Keratinocyte (primary cell): Measurements from ENCODE around the gene SPRR2E. TPM values are rescaled to one million over a fixed set of nuclear protein-coding genes. Genes with fewer than 3 reads are reported as not detected.
A peak's percentile ranks its signal among the peaks of the same experiment; 100 is the strongest.
"Not testable (repeated sequence)": the region's sequence is repeated elsewhere in the genome, so short reads cannot be mapped to it uniquely, and the experiment has no call there.

Experiments used
- DNase-seq: peaks from one replicate; pipeline ENCODE4 v3.0.0-alpha.2; 2011; ENCODE audit warnings: low read depth, missing footprints, low spot score
- FAIRE-seq: peaks from 2 replicates; lab custom pipeline; 2011; peaks lifted over from hg19 to GRCh38; lab: Jason Lieb, UNC
- H2AFZ ChIP-seq: 2 replicates; pipeline ENCODE4 v1.6.0; 2012; ENCODE audit warnings: low read length, control low read depth, inconsistent platforms; ENCODE audit not compliant: control insufficient read depth
- H3K27ac ChIP-seq: 2 replicates; pipeline ENCODE4 v1.5.1; 2011; ENCODE audit warnings: low read length; ENCODE audit not compliant: control insufficient read depth, insufficient read depth
- H3K27me3 ChIP-seq: 3 replicates; pipeline ENCODE4 v1.6.0; 2011; ENCODE audit warnings: low read length; ENCODE audit not compliant: control insufficient read depth, insufficient read depth; ENCODE audit errors: extremely low read depth
- H3K36me3 ChIP-seq, 2 experiments: 2 replicates in 1 of 2; 3 replicates in 1 of 2; pipeline ENCODE4 v1.5.1; 2011; ENCODE audit warnings: low read length in 2 of 2, mild to moderate bottlenecking in 1 of 2; ENCODE audit not compliant: control insufficient read depth in 2 of 2, insufficient read depth in 2 of 2; ENCODE audit errors: extremely low read depth in 1 of 2
- H3K4me1 ChIP-seq: 3 replicates; pipeline ENCODE4 v1.5.1; 2011; ENCODE audit warnings: low read length; ENCODE audit not compliant: control insufficient read depth, insufficient read depth; ENCODE audit errors: extremely low read depth
- H3K4me2 ChIP-seq: 3 replicates; pipeline ENCODE4 v1.6.0; 2011; ENCODE audit warnings: low read depth, low read length; ENCODE audit not compliant: control insufficient read depth, insufficient read depth; ENCODE audit errors: extremely low read depth
- H3K4me3 ChIP-seq, 3 experiments: fragments of 200-600 bp in 1 of 3; sonication (generic) in 1 of 3; 2 replicates in 2 of 3; 3 replicates in 1 of 3; pipeline ENCODE4 v1.5.1; 2011 to 2016; ENCODE audit warnings: low read length in 3 of 3, mild to moderate bottlenecking in 3 of 3, control low read depth in 2 of 3, inconsistent platforms in 1 of 3, low read depth in 1 of 3, mixed read lengths in 1 of 3, mixed run types in 1 of 3, moderate library complexity in 1 of 3; ENCODE audit not compliant: control insufficient read depth in 2 of 3, insufficient read depth in 2 of 3; ENCODE audit errors: extremely low read depth in 1 of 3
- H3K79me2 ChIP-seq: 2 replicates; pipeline ENCODE4 v1.6.0; 2012; ENCODE audit warnings: low read length; ENCODE audit not compliant: control insufficient read depth, insufficient read depth
- H3K9ac ChIP-seq: 3 replicates; pipeline ENCODE4 v1.6.0; 2011; ENCODE audit warnings: low read length; ENCODE audit not compliant: control insufficient read depth, insufficient read depth; ENCODE audit errors: extremely low read depth
- H3K9me1 ChIP-seq: 3 replicates; pipeline ENCODE4 v1.6.0; 2011; ENCODE audit warnings: low read length; ENCODE audit not compliant: control insufficient read depth, insufficient read depth; ENCODE audit errors: extremely low read depth
- H3K9me3 ChIP-seq: 2 replicates; pipeline ENCODE4 v1.5.1; 2012; ENCODE audit warnings: low read depth, low read length; ENCODE audit not compliant: control insufficient read depth
- H4K20me1 ChIP-seq: 3 replicates; pipeline ENCODE4 v1.6.0; 2011; ENCODE audit warnings: low read length; ENCODE audit not compliant: control insufficient read depth, insufficient read depth; ENCODE audit errors: extremely low read depth
- CTCF ChIP-seq, 3 experiments: IDR thresholded peaks in 1 of 3; conservative IDR thresholded peaks in 1 of 3; optimal IDR thresholded peaks in 1 of 3; 2 replicates in 2 of 3; 3 replicates in 1 of 3; pipeline versions ENCODE3 to v1.5.1; 2011; ENCODE audit warnings: low read length in 3 of 3, mild to moderate bottlenecking in 3 of 3, moderate library complexity in 2 of 3, control low read depth in 1 of 3, inconsistent platforms in 1 of 3; ENCODE audit not compliant: insufficient read depth in 2 of 3; ENCODE audit errors: extremely low read depth in 1 of 3
- EZH2 ChIP-seq: IDR thresholded peaks from one replicate; pipeline ENCODE4 v1.6.1; 2012; ENCODE audit warnings: inconsistent platforms, mild to moderate bottlenecking, low read length, moderate library complexity
- dilution Hi-C: fragments of 300-500 bp; cut with MboI; formaldehyde crosslinking; loops from one replicate; pipeline ENCODE4 v1.7.0; 2020; ENCODE audit warnings: low sequenced_read_pairs; ENCODE audit not compliant: extremely low pct_ligation_motif_present
- polyA plus RNA-seq, 5 experiments: library from polyadenylated mRNA; depleted of rRNA in 3 of 5; stranded (reverse) in 3 of 5; stranded (forward) in 1 of 5; unstranded in 1 of 5; fragments of >200 nt; gene quantifications; 1 replicate in 1 of 5; 2 replicates in 3 of 5; 3 replicates in 1 of 5; pipeline versions ENCODE4 v1.2.1 to v1.2.3, GENCODE V29; 2011 to 2012; ENCODE audit warnings: missing spikeins in 2 of 5, low read depth in 1 of 5, low replicate concordance in 1 of 5

Gene SPRR2E
- polyA plus RNA-seq, 1 donor (not counting 4 experiments of a cell fraction or from before 2014, with no cell fraction given), result 10.5 TPM

GRCh38 chr1:153125536-153125935 is 31.2 kb upstream of the SPRR2E start:
- no peak overlapping the region for H3K9ac ChIP-seq
- TF ChIP-seq CTCF (optimal IDR thresholded peaks at IDR 0.05 in 1 of 3, IDR thresholded peaks at IDR 0.05 in 1 of 3, conservative IDR thresholded peaks at IDR 0.05 in 1 of 3; ENCODE audit: extremely low read depth in 1 of 3, insufficient read depth in 2 of 3, low read length in 3 of 3) (no peak), EZH2 (no peak)
- dilution Hi-C loops, result no loop called here
- H2AFZ ChIP-seq, result no peak overlapping the region
- no peaks in the 10 kb centered on the region for H3K79me2 ChIP-seq
- H3K27me3 ChIP-seq, result no peaks in the 10 kb centered on the region
- no peak overlapping the region for H3K4me2 ChIP-seq
- no peak overlapping the region for H3K27ac ChIP-seq
- H3K4me1 ChIP-seq, result peaks cover 27% of the 10 kb centered on the region
- no peaks in the 10 kb centered on the region for H3K36me3 ChIP-seq
- H3K4me3 ChIP-seq, result no peak overlapping the region
- FAIRE-seq (no peak), DNase-seq (no peak)
- H3K9me3 ChIP-seq, result no peaks in the 10 kb centered on the region
- no peaks in the 10 kb centered on the region for H3K9me1 ChIP-seq
- no peaks in the 10 kb centered on the region for H4K20me1 ChIP-seq

- H3K9me1 ChIP-seq, DNase-seq, H2AFZ ChIP-seq, dilution Hi-C loops, H3K27me3 ChIP-seq, H3K4me3 ChIP-seq, H3K9ac ChIP-seq, H3K36me3 ChIP-seq, H3K9me3 ChIP-seq, H3K4me2 ChIP-seq, H3K79me2 ChIP-seq, FAIRE-seq, H4K20me1 ChIP-seq: not testable (repeated sequence)
- peaks cover 27% of the 10 kb centered on the region for H3K4me1 ChIP-seq
- peak overlapping the region; percentile 98 for H3K27ac ChIP-seq
These were observed 29.5 kb upstream of the SPRR2E start for GRCh38 chr1:153123793-153124192.

- H3K4me1 ChIP-seq, result peaks cover 27% of the 10 kb centered on the region
- TF ChIP-seq EZH2 (no peak), CTCF (optimal IDR thresholded peaks at IDR 0.05 in 1 of 3, IDR thresholded peaks at IDR 0.05 in 1 of 3, conservative IDR thresholded peaks at IDR 0.05 in 1 of 3; ENCODE audit: extremely low read depth in 1 of 3, insufficient read depth in 2 of 3, low read length in 3 of 3) (no peak)
- peak overlapping the region; percentile 98 for H3K27ac ChIP-seq
- H3K4me2 ChIP-seq, result peak overlapping the region; percentile 72
- no peaks in the 10 kb centered on the region for H3K79me2 ChIP-seq
- peak overlapping the region in 2 of 3 experiments; percentile 35 to 46 for H3K4me3 ChIP-seq
- FAIRE-seq (peak; percentile 96), DNase-seq (peak; percentile 66)
- no peaks in the 10 kb centered on the region for H3K9me1 ChIP-seq
- peak overlapping the region; percentile 93 for H2AFZ ChIP-seq
- peak overlapping the region; percentile 73 for H3K9ac ChIP-seq
- no peaks in the 10 kb centered on the region for H4K20me1 ChIP-seq
- no peaks in the 10 kb centered on the region for H3K27me3 ChIP-seq
- H3K36me3 ChIP-seq, result no peaks in the 10 kb centered on the region
- dilution Hi-C loops, result no loop called here
- no peaks in the 10 kb centered on the region for H3K9me3 ChIP-seq
These were observed 28.6 kb upstream of the SPRR2E start for GRCh38 chr1:153122831-153123421.
